Spleen (tissue), 11 donors: ENCODE measurements around the gene RRBP1. TPM values are rescaled to one million over a fixed set of nuclear protein-coding genes. Genes with fewer than 3 reads are reported as not detected.
"Not testable (repeated sequence)": the region's sequence is repeated elsewhere in the genome, so short reads cannot be mapped to it uniquely, and the experiment has no call there.

Experiments used
- DNase-seq: peaks from one replicate; pipeline ENCODE4 v3.0.0-alpha.2; 2020
- H3K27ac ChIP-seq, 8 donors: fragments of 200-600 bp; sonication (generic) in 7 of 8; 1 replicate in 4 of 8; 2 replicates in 4 of 8; pipeline versions ENCODE4 v1.5.0 to v1.8.0; 2016 to 2021; ENCODE audit warnings: inconsistent platforms in 4 of 8, mild to moderate bottlenecking in 4 of 8, moderate library complexity in 1 of 8
- H3K27me3 ChIP-seq, 7 donors: fragments of 200-600 bp; sonication (generic) in 6 of 7; replicated peaks in 1 of 7; 1 replicate in 4 of 7; 2 replicates in 3 of 7; pipeline versions ENCODE4 v1.5.0 to v1.8.0; 2016 to 2021; ENCODE audit warnings: inconsistent platforms in 3 of 7, mild to moderate bottlenecking in 1 of 7
- H3K36me3 ChIP-seq, 6 donors: fragments of 200-600 bp; sonication (generic) in 5 of 6; 1 replicate in 4 of 6; 2 replicates in 2 of 6; pipeline versions ENCODE4 v1.5.0 to v1.8.0; 2016 to 2021; ENCODE audit warnings: inconsistent platforms in 2 of 6
- H3K4me1 ChIP-seq, 6 donors: fragments of 200-600 bp; sonication (generic) in 5 of 6; 1 replicate in 3 of 6; 2 replicates in 3 of 6; pipeline versions ENCODE4 v1.5.0 to v1.8.0; 2016 to 2021; ENCODE audit warnings: inconsistent platforms in 3 of 6
- H3K4me3 ChIP-seq, 8 donors: fragments of 200-600 bp; sonication (generic) in 7 of 8; 1 replicate in 4 of 8; 2 replicates in 4 of 8; pipeline versions ENCODE4 v1.5.0 to v1.8.0; 2016 to 2021; ENCODE audit warnings: inconsistent platforms in 4 of 8, mild to moderate bottlenecking in 4 of 8, moderate library complexity in 2 of 8
- H3K9me3 ChIP-seq, 8 donors: fragments of 200-600 bp; sonication (generic) in 7 of 8; 1 replicate in 4 of 8; 2 replicates in 4 of 8; pipeline versions ENCODE4 v1.5.0 to v1.8.0; 2016 to 2021; ENCODE audit warnings: inconsistent platforms in 4 of 8
- CTCF ChIP-seq, 11 experiments: fragments of 200-600 bp in 7 of 11; fragments of 450-650 bp in 4 of 11; sonication (generic) in 4 of 11; IDR thresholded peaks in 8 of 11; conservative IDR thresholded peaks in 3 of 11; 1 replicate in 7 of 11; 2 replicates in 4 of 11; pipeline versions ENCODE4 v1.4.0 to v1.8.0; 2016 to 2021; ENCODE audit warnings: antibody characterized with exemption in 11 of 11, inconsistent platforms in 4 of 11, mild to moderate bottlenecking in 1 of 11
- POLR2A ChIP-seq, 3 donors: fragments of 450-650 bp; IDR thresholded peaks; one replicate each; pipeline ENCODE4 v1.5.1; 2017; ENCODE audit warnings: antibody characterized with exemption in 3 of 3, mild to moderate bottlenecking in 1 of 3
- POLR2AphosphoS5 ChIP-seq, 3 donors: sonication (generic); formaldehyde crosslinking; IDR thresholded peaks; one replicate each; pipeline ENCODE4 v1.5.1; 2017; ENCODE audit warnings: antibody characterized with exemption in 3 of 3
- WGBS, 5 donors: extraction: QIAGEN DNeasy Blood & Tissue Kit in 3 of 5; methylation state at CpG; one replicate each; pipeline versions ENCODE4 v1.1.5 to v1.1.7; 2013 to 2018; 5-methylcytosine and 5-hydroxymethylcytosine counted together
- intact Hi-C: fragments of 100-400 bp; cut with DNase I; formaldehyde crosslinking; loops from one replicate; pipeline ENCODE4 v1.15.0; 2023; ENCODE audit warnings: low total_unique reads
- polyA plus RNA-seq, 3 donors: library from polyadenylated mRNA; stranded (reverse); fragments of 200-250 nt; gene quantifications; one replicate each; pipeline ENCODE4 v1.2.1, GENCODE V29; 2013
- total RNA-seq, 7 donors: library from RNA; depleted of rRNA in 3 of 7; stranded (reverse); fragments of >200 nt in 3 of 7; fragmentation: NEBNext Ultra II Directional in 4 of 7; extraction: Animal tissue kit (Norgen Biotek cat#: 25700) in 4 of 7; gene quantifications; one replicate each; pipeline versions ENCODE4 v1.1.0 to v1.2.1, GENCODE V29; 2016 to 2021
- donor health status: healthy with polysubstance abuse.
- donor health status: DM: no; HTN: no; CAD: no; lungs with moderate emphysema.
- donor health status: DM: no; HTN: no; CAD: no.
- donor health status: Bipolar disorder and iron deficiency.
- donor health status: healthy.
- donor health status: DM: no; HTN: no; CAD: no.
- donor health status: DM: yes; HTN: yes; CAD: no.

Gene RRBP1
- total and polyA plus RNA-seq, 10 donors, result 17.0 to 164 (median 114) TPM

GRCh38 chr20:17709361-17710293 lies 27.6 kb upstream of the RRBP1 start:
- no peak for DNase-seq
- intact Hi-C loops, result no loop called here
- no peaks in the 10 kb centered on the region for H3K9me3 ChIP-seq
- TF ChIP-seq CTCF (IDR thresholded peaks at IDR 0.05 in 8 of 11, conservative IDR thresholded peaks at IDR 0.05 in 3 of 11), result no peak
- TF ChIP-seq POLR2AphosphoS5 (IDR thresholded peaks at IDR 0.05), result no peak
- no peak for TF ChIP-seq POLR2A (IDR thresholded peaks at IDR 0.05)
- H3K27ac ChIP-seq, result no peak overlapping the region
- H3K4me1 ChIP-seq, result peaks cover 0 to 12% (median 5%) of the 10 kb centered on the region in 6 donors
- no peaks in the 10 kb centered on the region for H3K36me3 ChIP-seq
- no peak overlapping the region for H3K4me3 ChIP-seq
- WGBS, 5 donors, result 82 to 96% (median 88%) methylated on average over 10 to 12 of the region's 12 CpGs
- H3K27me3 ChIP-seq, result no peaks in the 10 kb centered on the region

GRCh38 chr20:17708675-17709360 lies 26.8 kb upstream of the RRBP1 start:
- 85 to 96% (median 93%) methylated on average over 7 of the region's 7 CpGs for WGBS, 5 donors
- DNase-seq, result no peak
- Histone ChIP-seq H3K4me1 (peaks cover 0 to 12% (median 5%) of the 10 kb centered on the region in 6 donors), H3K36me3 (no peaks in the 10 kb centered on the region), H3K4me3 (no peak overlapping the region), H3K9me3 (no peaks in the 10 kb centered on the region), H3K27ac (no peak overlapping the region), H3K27me3 (no peaks in the 10 kb centered on the region)
- intact Hi-C loops, result no loop called here
- TF ChIP-seq CTCF (IDR thresholded peaks at IDR 0.05 in 8 of 11, conservative IDR thresholded peaks at IDR 0.05 in 3 of 11) (no peak), POLR2A (IDR thresholded peaks at IDR 0.05) (no peak), POLR2AphosphoS5 (IDR thresholded peaks at IDR 0.05) (no peak)

GRCh38 chr20:17707951-17708350 lies 25.9 kb upstream of the RRBP1 start:
- H3K9me3 ChIP-seq, DNase-seq, H3K27me3 ChIP-seq, H3K36me3 ChIP-seq, H3K27ac ChIP-seq, H3K4me3 ChIP-seq, intact Hi-C loops: not testable (repeated sequence)
- H3K4me1 ChIP-seq, result peaks cover 0 to 12% (median 5%) of the 10 kb centered on the region in 6 donors
- 77 to 88% (median 86%) methylated on average over 3 of the region's 3 CpGs for WGBS, 5 donors

GRCh38 chr20:17706632-17707031 lies 24.6 kb upstream of the RRBP1 start:
- no peaks in the 10 kb centered on the region for H3K27me3 ChIP-seq
- no peaks in the 10 kb centered on the region for H3K9me3 ChIP-seq
- DNase-seq, result no peak
- no peak overlapping the region for H3K27ac ChIP-seq
- H3K4me3 ChIP-seq, result no peak overlapping the region
- peaks cover 0 to 12% (median 5%) of the 10 kb centered on the region in 6 donors for H3K4me1 ChIP-seq
- TF ChIP-seq CTCF (IDR thresholded peaks at IDR 0.05 in 8 of 11, conservative IDR thresholded peaks at IDR 0.05 in 3 of 11), result no peak
- TF ChIP-seq POLR2A (IDR thresholded peaks at IDR 0.05), result no peak
- no peak for TF ChIP-seq POLR2AphosphoS5 (IDR thresholded peaks at IDR 0.05)
- intact Hi-C loops, result no loop called here
- 64 to 96% (median 94%) methylated on average over 3 of the region's 3 CpGs for WGBS, 5 donors
- H3K36me3 ChIP-seq, result no peaks in the 10 kb centered on the region
